ENCODE results near the gene GSTCD. TPM values are rescaled to one million over a fixed set of nuclear protein-coding genes. Genes with fewer than 3 reads are reported as not detected.

Gene GSTCD
- total RNA-seq, 1 experiment from 2014 or later: 22.5 TPM

GRCh38 chr4:105835177-105835576 lies 126.6 kb downstream of the GSTCD start:
- H3K9me3 ChIP-seq (ENCODE audit: control insufficient read depth in 1 of 2, insufficient read depth in 1 of 2, low read depth in 1 of 2, low read length in 2 of 2): no peaks in the 10 kb centered on the region
- no peak overlapping the region for H3K4me2 ChIP-seq (ENCODE audit: low read length)
- ChIA-PET CTCF (no interaction called here), POLR2A (no interaction called here), RAD21 (ENCODE audit: low non-redundant PET in 1 of 2, low total read pairs in 2 of 2, uncharacterized antibody in 2 of 2, unreplicated experiment in 2 of 2) (no interaction called here)
- H3K4me1 ChIP-seq (ENCODE audit: control insufficient read depth in 1 of 2, insufficient read depth in 2 of 2, low read length in 2 of 2): no peaks in the 10 kb centered on the region
- H3K27ac ChIP-seq (ENCODE audit: low read depth, low read length): no peak overlapping the region
- ATAC-seq (no peak), DNase-seq (ENCODE audit: low read depth, low spot score) (no peak)
- BruUV-seq (replicated peaks): no TSS peak
- no peaks in the 10 kb centered on the region for H3K36me3 ChIP-seq (ENCODE audit: control insufficient read depth in 1 of 2, insufficient read depth in 2 of 2, low read length in 2 of 2)
- no peak overlapping the region for H3K9ac ChIP-seq (ENCODE audit: low read length)
- TF ChIP-seq POLR2AphosphoS5 (IDR thresholded peaks at IDR 0.05; ENCODE audit: low read depth, low read length) (no peak), ZFX (IDR thresholded peaks at IDR 0.05) (no peak), EZH2 (IDR thresholded peaks at IDR 0.05) (no peak), JUND (IDR thresholded peaks at IDR 0.05) (no peak), RAD21 (IDR thresholded peaks at IDR 0.05; ENCODE audit: low read depth) (no peak), POLR2A (IDR thresholded peaks at IDR 0.05; ENCODE audit: borderline replicate concordance, extremely low read depth, insufficient read depth, insufficient read length) (no peak), ZNF274 (IDR thresholded peaks at IDR 0.05; ENCODE audit: low read depth, low read length) (no peak), FOSL1 (IDR thresholded peaks at IDR 0.05; ENCODE audit: low read depth) (no peak), TCF7L2 (IDR thresholded peaks at IDR 0.05; ENCODE audit: borderline replicate concordance, extremely low read depth, insufficient read depth, insufficient read length) (no peak), CEBPB (IDR thresholded peaks at IDR 0.05; ENCODE audit: low read depth) (no peak), YY1 (IDR thresholded peaks at IDR 0.05; ENCODE audit: extremely low read depth, insufficient replicate concordance, low read depth, low read length) (no peak), SIN3A (IDR thresholded peaks at IDR 0.05; ENCODE audit: low read depth) (no peak)
- TF ChIP-seq, protein P1, sequence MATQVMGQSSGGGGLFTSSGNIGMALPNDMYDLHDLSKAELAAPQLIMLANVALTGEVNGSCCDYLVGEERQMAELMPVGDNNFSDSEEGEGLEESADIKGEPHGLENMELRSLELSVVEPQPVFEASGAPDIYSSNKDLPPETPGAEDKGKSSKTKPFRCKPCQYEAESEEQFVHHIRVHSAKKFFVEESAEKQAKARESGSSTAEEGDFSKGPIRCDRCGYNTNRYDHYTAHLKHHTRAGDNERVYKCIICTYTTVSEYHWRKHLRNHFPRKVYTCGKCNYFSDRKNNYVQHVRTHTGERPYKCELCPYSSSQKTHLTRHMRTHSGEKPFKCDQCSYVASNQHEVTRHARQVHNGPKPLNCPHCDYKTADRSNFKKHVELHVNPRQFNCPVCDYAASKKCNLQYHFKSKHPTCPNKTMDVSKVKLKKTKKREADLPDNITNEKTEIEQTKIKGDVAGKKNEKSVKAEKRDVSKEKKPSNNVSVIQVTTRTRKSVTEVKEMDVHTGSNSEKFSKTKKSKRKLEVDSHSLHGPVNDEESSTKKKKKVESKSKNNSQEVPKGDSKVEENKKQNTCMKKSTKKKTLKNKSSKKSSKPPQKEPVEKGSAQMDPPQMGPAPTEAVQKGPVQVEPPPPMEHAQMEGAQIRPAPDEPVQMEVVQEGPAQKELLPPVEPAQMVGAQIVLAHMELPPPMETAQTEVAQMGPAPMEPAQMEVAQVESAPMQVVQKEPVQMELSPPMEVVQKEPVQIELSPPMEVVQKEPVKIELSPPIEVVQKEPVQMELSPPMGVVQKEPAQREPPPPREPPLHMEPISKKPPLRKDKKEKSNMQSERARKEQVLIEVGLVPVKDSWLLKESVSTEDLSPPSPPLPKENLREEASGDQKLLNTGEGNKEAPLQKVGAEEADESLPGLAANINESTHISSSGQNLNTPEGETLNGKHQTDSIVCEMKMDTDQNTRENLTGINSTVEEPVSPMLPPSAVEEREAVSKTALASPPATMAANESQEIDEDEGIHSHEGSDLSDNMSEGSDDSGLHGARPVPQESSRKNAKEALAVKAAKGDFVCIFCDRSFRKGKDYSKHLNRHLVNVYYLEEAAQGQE (IDR thresholded peaks at IDR 0.05; ENCODE audit: low read depth): no peak
- TF ChIP-seq, protein P2, sequence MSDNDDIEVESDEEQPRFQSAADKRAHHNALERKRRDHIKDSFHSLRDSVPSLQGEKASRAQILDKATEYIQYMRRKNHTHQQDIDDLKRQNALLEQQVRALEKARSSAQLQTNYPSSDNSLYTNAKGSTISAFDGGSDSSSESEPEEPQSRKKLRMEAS (IDR thresholded peaks at IDR 0.05): no peak
- no peaks in the 10 kb centered on the region for H3K79me2 ChIP-seq (ENCODE audit: insufficient read depth, low read length)
- no peak overlapping the region for H2AFZ ChIP-seq (ENCODE audit: low read depth, low read length, poor library complexity, severe bottlenecking)
- no peak overlapping the region for H3K4me3 ChIP-seq (replicated peaks in 1 of 2; ENCODE audit: low read depth in 1 of 2, low read length in 2 of 2)
- intact Hi-C loops (cut with micrococcal nuclease): no loop called here
- no peaks in the 10 kb centered on the region for H3K27me3 ChIP-seq (ENCODE audit: insufficient read depth, low read length)
- H4K20me1 ChIP-seq (ENCODE audit: insufficient read depth): no peaks in the 10 kb centered on the region
- no peaks in the 10 kb centered on the region for H3K9me2 ChIP-seq (ENCODE audit: insufficient read depth)

Measured in HCT116 (cell line).